Kidney tubule cell (primary cell): ENCODE measurements around the gene C2CD4D.

Source experiments
- DNase-seq: peaks from one replicate; pipeline ENCODE4 v3.0.0-alpha.2; 2018; ENCODE audit warnings: low spot score

Gene C2CD4D

GRCh38 chr1:151814971-151815545 is 24.6 kb downstream of the C2CD4D start:
- DNase-seq: no peak

DNA sequence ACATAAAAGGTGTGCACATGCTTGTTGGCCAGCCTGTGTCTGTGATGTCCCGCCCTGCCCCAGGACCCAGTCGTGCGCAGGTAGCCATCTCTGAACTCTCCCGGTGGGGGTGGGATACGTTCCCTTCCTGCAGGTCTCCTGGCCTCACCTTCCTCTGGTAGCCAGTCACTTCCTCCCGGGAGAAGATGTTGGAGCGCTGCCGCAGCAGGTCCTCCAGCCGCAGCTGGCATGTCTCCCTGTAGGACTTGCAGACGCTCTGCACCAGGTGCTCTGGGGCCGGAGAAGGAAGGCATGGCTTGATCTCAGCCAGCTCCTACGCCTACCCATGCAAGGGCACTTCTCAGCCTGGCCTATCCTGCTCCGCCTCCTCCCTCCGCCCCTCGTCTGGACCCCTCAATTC is 25.2 kb downstream of the C2CD4D start:
- DNase-seq: no peak

DNA sequence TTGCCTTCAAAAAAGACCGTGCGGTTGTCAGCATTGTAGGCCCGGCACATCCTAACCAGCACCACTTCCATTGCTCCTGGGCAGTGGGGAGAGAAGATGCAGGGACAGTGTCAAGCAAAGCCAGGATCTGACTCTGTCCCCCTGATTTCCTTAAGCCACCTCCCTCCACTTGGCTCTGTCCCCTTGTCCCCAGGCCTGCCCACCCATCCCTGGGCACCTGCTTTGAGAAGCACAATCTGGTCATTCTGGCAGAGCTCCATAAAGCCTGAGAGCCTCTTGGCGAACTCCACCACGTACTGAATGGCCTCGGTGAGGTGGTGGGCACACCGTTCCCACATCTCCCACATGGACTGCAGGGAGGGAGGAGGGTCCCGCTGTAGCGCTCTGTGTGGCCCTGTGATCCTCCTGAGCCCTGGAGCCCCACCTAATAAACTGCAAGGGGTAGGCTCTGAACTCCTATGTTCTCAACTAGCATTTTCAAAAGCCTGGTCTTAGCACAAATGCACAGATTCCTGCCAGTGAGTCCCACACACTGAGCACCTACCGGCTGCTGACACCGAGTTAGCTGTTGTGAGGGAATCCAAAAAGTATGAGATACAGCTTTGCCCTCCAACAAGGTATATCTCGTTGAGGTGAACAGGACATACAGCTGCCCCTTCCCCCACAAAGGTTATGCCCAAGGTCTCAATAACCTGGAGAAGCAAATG is 26.2 kb downstream of the C2CD4D start:
- DNase-seq: no peak

GRCh38 chr1:151811181-151811580 is 28.4 kb downstream of the C2CD4D start:
- DNase-seq: no peak

GRCh38 chr1:151809985-151810556 is 29.5 kb downstream of the C2CD4D start:
- no peak for DNase-seq

- DNase-seq: no peak
Measured at GRCh38 chr1:151809290-151809984, 30.2 kb downstream of the C2CD4D start.

GRCh38 chr1:151807766-151808165 is 31.9 kb downstream of the C2CD4D start:
- no peak for DNase-seq

DNA sequence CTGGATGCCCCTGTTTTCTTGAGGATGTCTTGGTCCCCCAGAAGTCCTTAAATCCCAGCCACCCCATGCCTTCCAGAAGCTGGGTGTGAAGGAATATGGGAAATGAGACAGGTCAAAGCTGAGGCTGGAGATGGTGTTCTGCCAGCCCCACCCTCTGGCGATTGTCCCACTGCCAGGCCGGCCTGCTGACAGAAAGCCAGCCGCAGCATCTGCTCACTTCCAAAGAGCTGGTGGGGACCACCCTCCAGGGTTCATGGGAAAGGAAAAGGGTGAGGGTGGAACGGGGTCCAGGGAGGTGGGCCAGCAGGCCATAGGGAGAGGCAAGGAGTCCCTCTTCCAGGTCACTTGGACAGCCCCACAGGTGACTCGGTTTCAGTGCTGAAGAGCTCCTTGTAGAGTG is 32.5 kb downstream of the C2CD4D start:
- DNase-seq: no peak

DNA sequence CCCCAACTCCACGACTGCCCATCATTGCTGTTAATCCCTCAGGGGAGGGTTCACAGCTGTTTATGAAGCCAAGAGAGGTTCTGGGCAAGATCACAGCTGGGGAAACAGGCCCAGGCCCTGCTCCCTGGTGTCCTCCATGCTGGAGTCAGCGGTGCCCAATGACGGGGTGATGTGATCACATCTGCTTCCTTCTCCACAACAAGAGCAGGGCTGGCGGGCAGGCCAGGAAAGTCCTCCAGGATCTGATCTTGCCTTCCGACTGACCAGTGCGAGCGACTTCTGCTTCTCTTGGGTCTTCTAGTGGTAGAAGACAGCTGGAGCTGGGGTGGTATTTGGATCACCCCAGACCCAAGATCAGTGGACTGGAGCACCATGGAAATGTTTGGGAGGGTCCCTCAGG is 33.5 kb downstream of the C2CD4D start:
- no peak for DNase-seq

DNA sequence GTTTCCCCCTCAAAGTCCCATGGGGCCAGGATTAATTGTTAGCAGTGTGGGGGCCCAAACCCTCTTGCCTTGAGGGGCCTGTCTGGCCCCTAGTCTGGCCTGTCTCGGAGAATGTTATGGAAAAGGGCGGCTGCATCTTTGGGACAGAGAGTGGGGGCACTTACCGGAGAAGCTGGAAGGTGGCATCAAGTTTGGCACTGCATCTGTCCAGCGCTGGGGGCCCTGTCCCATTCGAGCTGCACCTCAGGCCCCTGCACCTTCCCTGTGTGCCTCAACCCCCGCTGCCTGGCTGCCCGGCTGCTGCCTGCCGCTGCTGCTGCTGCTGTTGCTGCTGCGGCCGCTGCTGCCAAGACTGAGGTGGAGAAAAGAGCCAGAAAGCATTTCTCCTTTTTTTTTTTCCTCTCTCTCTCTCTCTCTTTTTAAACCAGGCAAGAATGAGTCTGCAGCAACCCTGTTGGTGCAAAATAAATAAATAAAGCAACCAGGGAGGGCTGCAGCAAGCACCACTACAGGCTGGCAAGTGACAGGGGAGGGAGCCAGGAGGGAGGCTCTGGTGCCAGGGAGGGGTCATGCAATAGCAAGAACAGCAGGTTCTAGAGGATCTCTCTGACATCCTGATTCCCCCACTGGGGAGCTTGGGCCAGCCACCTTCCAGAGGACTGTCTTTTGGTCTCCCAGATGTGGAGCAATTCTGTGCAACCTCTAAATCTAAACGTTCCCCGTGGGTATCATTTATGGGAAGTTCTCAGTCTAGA is 34.4 kb downstream of the C2CD4D start, which contains the start of gene LINGO4:
Gene LINGO4, minus strand, starts transcription at position 354 of the 755 bp plus-strand sequence. CDS start 2,715 bp downstream, outside the sequence.
- no peak for DNase-seq

GRCh38 chr1:151803915-151804314 is 35.7 kb downstream of the C2CD4D start:
- DNase-seq: no peak

DNA sequence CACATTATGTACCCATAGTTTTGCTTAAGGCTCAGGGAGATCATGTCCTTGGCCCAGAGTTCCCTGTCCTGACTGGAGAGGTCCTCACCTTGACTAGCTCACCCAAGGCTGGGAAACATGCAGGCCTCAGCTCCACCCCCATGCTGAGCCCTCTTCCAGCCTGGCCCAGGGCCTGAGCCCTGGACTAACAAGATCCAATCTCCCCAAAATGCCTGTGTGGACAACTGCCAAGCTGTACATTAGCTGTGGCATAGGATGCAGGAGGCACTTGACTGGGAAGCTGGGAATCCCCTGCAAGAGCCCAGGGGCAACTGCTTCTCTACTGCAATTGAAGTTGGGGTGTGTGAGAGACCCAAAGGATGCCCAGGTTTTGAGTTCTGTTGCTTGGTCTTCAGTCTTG is 36.5 kb downstream of the C2CD4D start:
- no peak for DNase-seq

DNA sequence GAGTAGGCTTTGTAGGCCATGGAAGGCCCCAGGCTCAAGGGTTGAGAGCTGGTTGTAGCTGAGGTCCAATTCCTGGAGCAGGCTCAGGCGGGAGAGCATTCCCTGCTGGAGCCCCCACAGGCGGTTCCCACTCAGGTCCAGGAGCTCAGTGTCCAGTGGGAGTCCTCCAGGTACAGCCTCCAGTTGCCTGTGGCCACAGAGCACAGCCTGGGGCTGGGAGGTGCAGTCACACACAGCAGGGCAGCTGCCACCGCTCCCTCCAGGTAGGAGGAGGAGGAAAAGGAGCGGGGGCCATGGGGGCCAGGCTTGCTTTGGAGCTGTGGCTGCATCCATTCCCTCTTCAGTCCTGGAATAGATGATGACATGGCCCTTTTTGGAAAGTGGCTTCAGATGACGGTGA is 37.2 kb downstream of the C2CD4D start:
- DNase-seq: no peak

- no peak for DNase-seq
Measured at GRCh38 chr1:151801846-151802245, 37.8 kb downstream of the C2CD4D start.

DNA sequence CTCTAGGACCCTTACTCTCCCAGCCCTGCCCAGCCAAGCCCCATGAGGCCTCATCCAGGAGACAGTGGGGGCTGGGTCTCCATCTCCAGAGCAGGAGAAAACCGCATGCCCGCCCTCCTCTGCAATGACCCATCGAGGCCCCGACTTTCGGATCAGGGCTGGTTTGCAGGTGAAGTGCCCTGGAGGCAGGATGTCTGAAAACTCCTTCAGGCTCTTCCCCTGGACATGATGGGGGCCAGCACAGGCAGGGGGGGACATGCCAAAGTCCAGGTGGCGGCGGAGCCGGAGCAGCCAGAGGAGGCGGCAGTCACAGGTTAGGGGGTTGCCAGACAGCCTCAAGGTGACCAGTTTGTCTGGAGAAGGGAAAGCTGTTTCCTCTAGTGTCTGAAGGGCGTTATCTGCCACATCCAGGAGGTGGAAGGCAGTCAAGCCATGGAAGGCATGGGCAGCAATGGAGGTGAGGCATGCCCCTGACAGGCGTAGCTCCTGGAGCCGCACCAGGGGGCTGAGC is 38.3 kb downstream of the C2CD4D start:
- no peak for DNase-seq

GRCh38 chr1:151800830-151801229 is 38.8 kb downstream of the C2CD4D start:
- no peak for DNase-seq

DNA sequence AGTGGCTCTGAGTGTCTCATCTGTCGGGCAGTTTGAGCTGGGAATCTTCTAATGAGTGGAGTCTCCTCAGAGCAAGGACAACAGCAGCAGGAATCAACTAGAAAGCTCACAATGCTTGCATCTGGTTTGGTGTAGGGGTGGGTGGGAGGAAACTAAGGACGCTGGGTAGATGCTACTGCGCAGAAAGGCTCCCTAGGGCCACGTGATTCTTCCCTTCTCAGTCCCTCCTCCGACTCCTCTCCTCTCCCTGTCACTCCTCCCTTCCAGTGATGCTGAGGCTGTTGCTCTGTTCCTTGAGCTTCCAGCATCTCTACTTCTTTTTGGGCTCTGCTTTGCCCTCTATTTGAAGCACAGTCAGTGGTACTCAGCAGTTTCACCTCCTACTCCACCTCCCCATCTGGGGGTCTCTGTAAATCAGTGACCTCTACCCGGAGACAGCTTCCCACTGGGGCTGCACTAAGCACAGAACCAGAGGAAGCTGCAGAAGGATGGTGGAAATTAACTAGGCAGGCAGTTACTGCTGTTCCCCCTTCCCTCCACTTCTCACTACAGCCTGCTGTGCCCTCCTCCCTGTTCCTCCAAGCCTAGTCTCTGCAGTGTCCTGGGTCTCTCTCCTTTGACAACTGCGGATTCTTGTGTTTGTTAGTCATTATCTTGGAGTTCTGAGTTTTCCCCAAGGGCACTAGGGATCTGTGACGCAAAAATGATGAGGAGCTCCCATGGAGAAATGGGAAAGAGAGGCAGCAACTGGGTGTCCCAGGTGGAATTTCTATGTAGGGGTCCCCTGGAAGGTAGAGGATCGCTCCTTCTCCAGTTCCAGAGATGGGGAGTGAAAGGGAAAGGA is 40.2 kb downstream of the C2CD4D start:
- no peak for DNase-seq

GRCh38 chr1:151798571-151798970 is 41.0 kb downstream of the C2CD4D start:
- no peak for DNase-seq

GRCh38 chr1:151790940-151791651 is 48.5 kb downstream of the C2CD4D start:
- DNase-seq: peak; percentile 40
